Suppressor macrophage (primary cell): ENCODE measurements around the gene DCAF12.

Experiments used
- DNase-seq, 4 experiments: peaks; one replicate each; pipeline ENCODE4 v3.0.0-alpha.2; 2020 to 2022

The DCAF12 gene

GRCh38 chr9:34125681-34126206 lies 754 bp downstream of the DCAF12 start:
- peak; percentile 25 to 46 (median 40) for DNase-seq

GRCh38 chr9:34124926-34125325 lies 1.6 kb downstream of the DCAF12 start:
- DNase-seq: peak; percentile 54 to 72 (median 64)

GRCh38 chr9:34124099-34124498 lies 2.4 kb downstream of the DCAF12 start:
- peak in 2 of 4 experiments; percentile 47 to 66 for DNase-seq

- DNase-seq: peak; percentile 92 to 98 (median 95)
These were observed 2.8 kb downstream of the DCAF12 start for GRCh38 chr9:34123682-34124081.

GRCh38 chr9:34121996-34122395 lies 4.5 kb downstream of the DCAF12 start:
- no peak for DNase-seq

- no peak for DNase-seq
These were observed 6.8 kb downstream of the DCAF12 start for GRCh38 chr9:34119713-34120112.

- no peak for DNase-seq
These were observed 12.1 kb downstream of the DCAF12 start for GRCh38 chr9:34114436-34114835.

GRCh38 chr9:34106110-34106509 lies 20.4 kb downstream of the DCAF12 start:
- DNase-seq: no peak

- no peak for DNase-seq
These were observed 23.7 kb downstream of the DCAF12 start for GRCh38 chr9:34102796-34103195.

GRCh38 chr9:34098307-34098706 lies 28.2 kb downstream of the DCAF12 start:
- DNase-seq: no peak

- DNase-seq: no peak
These were observed 28.6 kb downstream of the DCAF12 start for GRCh38 chr9:34097865-34098264.

- no peak for DNase-seq
These were observed 29.7 kb downstream of the DCAF12 start for GRCh38 chr9:34096751-34097150.

- DNase-seq: no peak
These were observed 32.9 kb downstream of the DCAF12 start for GRCh38 chr9:34093578-34093977.

- DNase-seq: no peak
These were observed 37.2 kb downstream of the DCAF12 start for GRCh38 chr9:34089311-34089710.

GRCh38 chr9:34087370-34087769 lies 39.1 kb downstream of the DCAF12 start:
- peak in 1 of 4 experiments; percentile 8 for DNase-seq

- peak; percentile 71 to 92 (median 83) for DNase-seq
These were observed 39.6 kb downstream of the DCAF12 start for GRCh38 chr9:34086864-34087263.

- DNase-seq: no peak
These were observed 40.7 kb downstream of the DCAF12 start for GRCh38 chr9:34085581-34086500.

GRCh38 chr9:34084562-34084961 lies 41.9 kb downstream of the DCAF12 start:
- DNase-seq: no peak

- peak in 1 of 4 experiments; percentile 24 for DNase-seq
These were observed 47.3 kb downstream of the DCAF12 start for GRCh38 chr9:34079181-34079580.

GRCh38 chr9:34072868-34073590 lies 53.5 kb downstream of the DCAF12 start:
- DNase-seq: no peak

- DNase-seq: no peak
These were observed 54.1 kb downstream of the DCAF12 start for GRCh38 chr9:34072410-34072809.

GRCh38 chr9:34070606-34071324 lies 55.7 kb downstream of the DCAF12 start:
- DNase-seq: no peak

GRCh38 chr9:34069831-34070230 lies 56.7 kb downstream of the DCAF12 start:
- DNase-seq: no peak
